HG02870 (cell line): ENCODE results near the gene ASB2.

Experiments
- ATAC-seq: cut with Tn5 transposase; IDR thresholded peaks from one replicate; pipeline ENCODE4 v1.9.1; 2021; ENCODE audit warnings: mild to moderate bottlenecking, moderate library complexity; ENCODE audit not compliant: unreplicated experiment

The ASB2 gene

DNA sequence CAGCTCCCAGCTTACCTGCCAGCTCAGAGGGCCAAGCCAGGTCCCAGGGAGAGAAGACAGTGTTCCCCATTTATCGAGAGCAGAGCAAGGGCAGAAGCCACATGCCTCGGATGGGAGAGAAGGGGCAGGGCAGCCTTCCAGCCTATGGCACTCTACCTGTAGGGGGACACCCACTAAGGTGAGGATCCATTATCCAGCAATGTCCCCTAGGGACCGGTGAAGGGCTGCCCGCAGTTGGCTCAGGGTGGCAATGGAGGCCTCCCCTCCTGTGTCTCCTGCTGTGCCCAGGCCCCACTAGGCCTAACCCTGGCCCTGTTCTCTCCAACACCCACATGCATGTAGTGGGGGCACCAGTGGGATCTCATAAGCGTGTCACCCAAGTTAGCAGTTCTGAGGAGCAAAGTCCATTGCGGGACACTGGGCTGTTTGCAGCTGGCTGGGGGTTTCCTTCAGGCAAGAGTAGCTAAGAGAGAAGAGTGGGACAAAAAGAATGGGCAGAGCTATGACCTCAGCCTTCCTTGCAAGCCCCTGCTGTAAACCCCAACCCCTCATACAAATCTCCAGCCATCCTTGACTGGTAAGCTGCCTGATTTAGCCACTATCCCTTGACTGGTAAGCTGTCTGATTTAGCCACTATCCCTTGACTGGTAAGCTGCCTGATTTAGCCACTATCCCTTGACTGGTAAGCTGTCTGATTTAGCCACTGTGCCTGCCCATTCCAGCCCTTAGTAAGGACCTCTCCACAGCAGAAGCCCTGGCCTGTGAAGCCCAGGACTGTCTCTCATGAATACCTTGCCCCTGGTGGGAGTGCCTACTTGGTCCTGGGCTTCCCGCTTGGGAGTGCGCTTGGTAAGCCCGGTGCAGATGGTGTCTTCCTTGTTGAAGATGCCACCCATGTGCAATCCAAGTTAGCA lies 5.2 kb upstream of the ASB2 start:
- ATAC-seq: no peak

DNA sequence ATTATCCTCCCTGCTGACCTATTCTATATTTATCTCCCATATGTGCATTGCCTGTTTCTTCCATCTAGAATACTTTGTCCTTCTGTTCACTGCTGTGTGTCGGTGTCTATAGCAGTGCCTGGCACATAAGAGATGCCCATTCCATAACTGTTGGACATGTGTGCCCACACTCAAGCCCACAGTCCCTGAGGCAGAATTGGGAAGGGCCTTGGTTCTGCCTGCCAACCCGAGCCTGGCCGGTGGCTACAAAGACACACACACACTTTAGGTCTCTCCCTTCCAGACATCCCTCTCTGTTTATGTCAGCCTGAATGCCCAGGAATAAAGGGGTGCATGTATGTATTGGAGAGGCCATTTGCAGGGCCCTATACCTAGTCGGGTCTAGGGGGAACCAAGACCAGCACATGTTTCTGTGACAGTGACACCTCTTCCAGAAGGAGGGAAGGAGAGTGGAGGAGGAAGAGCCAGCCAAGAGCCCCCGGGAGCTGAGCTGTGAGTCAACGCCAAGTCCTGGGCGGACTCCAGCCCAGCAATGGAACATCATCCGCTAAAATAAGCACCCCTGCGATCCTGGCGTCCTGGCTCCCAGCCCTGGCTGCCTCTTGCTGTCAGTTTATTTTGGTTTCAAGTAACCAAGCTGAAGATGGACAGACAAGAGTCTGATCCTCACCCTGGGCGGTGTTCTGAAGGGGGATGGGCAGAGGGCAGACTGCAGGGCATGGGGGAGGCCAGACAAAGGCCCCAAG lies 4.3 kb upstream of the ASB2 start:
- ATAC-seq: no peak

DNA sequence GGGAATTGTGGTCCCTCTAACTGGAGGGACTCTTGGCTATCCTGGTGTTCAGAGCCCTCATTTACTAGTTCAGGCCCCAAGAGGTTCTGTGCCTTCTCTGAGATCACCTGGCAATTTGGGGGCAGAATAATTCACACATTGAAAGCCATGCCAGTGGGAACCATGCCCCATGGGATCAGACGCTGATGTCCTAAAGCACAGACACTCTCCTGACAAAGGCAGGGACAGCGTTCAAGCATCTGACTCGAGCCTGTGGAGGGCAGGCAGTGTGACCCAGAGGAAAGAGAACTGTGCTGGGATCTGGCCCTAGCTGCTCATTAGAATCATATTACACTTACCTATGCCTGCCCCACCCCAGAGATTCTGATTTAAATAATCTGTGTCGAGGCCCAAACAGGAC lies 2.4 kb upstream of the ASB2 start:
- ATAC-seq: no peak

DNA sequence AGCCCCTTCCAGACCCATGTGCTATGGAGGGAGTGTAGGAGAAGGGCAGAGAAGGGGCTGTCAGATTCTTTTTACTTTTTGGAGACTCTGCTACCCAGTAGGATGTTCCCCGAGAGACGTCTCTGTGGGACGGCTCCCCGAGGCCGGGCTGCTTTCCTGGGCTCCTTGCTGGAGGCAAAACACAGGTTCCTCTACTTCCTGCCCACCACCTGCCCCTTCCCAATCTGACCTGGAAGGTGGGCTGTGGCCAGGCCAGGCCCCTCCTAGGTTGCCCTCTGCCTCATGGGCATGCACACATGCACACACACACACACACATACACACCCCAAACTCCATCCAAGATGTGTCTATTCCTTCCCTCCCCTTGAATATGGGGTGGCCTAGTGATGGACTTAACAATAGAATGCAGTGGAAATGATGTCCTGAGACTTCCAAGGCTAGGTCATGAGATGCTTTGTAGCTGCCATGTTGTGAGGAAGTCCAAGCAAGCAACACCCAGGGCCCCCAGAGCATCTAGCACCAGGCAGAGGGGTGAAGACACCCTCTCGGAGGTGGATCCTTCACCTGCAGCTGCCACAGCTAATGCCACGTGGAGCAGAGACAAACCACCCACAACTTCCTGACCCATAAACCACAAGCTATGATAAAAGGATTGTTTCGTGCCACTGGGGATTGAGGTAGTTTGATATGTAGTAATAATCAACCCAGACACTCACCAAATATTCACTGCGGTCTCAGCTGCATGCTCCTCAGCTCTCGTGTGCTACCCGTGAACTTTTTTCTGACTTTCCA lies 1.6 kb upstream of the ASB2 start:
- ATAC-seq: no peak

DNA sequence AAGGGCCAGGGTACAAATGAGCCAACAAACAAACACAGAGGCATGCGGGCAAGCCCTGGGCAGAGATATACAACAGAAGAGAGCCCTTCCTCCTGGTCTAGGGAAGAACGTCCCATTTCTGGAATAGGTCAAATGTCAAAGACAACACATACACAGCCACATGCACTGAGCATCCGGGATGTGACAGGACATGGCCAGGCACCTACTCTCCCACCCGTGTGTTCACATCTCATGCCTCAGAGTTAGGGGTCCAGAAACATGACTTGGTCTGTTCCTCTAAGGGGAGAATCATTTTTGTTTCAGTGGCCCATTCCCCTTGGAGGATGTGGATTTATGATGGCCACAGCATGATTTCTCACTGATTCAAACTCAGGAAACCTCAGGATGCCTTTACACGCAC lies 801 bp upstream of the ASB2 start:
- ATAC-seq: no peak

DNA sequence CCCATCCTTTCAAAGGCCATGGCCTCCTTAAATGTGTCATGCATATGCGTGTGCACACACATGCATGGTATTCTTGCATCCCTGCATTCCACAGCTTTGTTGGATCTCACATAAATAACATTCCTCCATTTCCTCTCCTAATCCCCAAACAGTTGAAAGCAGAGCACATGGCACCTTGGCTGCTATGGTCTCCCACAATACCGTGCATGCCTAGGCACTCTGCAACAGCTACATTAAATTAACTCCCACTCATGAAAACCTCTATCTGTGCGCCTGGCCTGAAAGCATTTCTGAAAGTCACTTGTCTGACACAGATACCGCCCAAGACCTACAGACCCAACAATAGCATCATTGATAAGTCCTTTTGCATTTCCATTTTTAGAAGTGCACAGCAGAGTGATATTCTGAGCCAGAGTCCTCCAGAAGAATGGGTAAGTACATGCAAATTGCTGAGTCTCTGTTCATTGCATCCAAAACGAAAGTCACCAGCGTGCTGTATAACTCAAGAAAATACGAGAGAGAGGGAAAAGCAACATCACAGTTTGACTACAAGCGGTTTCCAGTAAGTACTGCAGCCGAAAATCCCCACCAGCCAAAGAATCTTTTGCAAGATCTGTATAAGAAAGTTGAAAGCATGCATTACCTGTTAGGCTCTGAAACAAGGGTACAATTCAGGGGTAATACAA lies 436 bp downstream of the ASB2 start:
- peak; percentile 73 for ATAC-seq

DNA sequence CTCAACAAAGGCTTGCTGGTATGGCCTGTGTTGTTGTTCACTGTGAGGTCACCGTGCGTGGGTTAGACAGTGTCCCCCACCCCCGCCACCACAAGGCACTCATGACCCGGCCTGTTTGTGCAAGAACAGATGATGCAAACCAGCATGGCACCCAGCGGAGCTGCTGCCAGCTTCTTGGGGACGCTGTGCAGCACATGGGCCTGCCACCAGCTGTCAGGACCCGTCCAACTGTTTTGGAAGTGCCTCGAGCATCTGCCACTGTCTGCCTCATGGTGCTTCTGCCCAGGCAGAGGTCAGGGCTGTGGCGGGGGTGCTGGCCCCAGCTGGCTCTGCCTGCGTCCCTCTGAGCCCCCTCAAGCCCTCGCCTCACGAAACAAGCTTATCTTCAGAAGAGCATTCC lies 1.5 kb downstream of the ASB2 start:
- no peak for ATAC-seq

DNA sequence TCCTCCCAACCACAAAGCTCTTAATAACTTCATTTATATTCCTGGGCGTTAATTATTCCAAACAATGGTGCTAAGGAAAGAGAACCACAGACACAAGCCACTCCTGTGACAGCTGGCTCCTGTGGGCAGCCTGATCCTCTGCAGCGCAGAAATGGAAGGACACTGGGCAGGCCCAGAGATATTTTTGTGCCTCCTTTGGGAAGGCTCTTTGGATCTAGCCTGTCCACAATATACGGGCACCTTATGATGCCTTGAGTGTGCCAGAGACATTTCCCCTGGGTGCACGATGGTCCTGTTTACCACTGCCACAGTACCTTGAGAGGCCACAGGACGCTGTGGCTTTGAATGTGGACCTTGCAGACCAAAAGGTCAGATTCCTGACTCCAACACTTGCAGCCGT lies 2.1 kb downstream of the ASB2 start:
- ATAC-seq: no peak

DNA sequence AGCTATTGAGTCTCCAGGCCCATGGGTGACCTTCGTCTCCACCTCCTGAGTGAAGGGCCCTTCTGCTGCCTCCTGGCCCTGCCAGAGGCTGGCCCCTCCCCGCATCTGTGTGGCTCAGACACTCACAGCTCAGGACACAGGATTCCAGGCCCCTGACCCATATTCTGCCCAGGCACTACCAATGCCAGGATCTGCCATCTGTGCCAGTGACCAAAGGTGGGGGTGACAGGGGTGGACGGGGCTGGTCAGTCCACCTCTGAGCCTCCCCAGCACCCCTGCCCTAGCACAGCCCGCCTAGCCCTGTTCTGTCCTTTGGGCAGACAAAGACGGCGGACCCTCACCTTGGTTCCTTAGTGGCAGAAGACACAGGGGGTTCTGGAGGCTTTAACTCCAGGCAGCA lies 2.8 kb downstream of the ASB2 start:
- ATAC-seq: no peak

DNA sequence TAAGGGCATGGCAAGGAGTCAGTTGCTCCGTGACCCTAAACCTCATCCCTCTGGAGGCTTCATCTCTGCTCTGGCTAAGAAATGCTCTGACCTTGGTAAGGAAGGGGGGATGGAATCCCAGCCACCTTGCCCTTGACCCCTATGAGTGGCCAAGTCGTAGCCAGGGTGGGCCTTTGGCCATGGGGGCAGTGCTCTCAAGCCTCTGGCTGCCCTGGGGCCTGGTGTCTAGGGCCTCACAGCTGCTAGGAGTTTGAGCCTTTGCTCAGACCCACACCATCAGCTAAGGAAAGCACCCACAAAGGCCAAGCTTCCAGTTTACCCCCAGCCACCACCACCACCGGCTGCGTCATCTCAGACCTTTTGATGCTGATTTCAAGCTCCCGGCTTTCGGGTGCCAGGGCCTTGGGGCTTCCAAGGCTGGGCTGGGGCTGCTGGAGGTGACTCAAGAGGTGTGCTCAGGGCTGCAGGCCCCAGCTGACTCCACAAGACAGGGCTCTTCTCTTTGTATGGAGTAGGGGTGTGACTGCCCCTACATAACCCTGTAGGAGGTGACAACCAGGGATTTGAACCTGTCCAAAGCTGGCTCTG lies 3.7 kb downstream of the ASB2 start:
- no peak for ATAC-seq

DNA sequence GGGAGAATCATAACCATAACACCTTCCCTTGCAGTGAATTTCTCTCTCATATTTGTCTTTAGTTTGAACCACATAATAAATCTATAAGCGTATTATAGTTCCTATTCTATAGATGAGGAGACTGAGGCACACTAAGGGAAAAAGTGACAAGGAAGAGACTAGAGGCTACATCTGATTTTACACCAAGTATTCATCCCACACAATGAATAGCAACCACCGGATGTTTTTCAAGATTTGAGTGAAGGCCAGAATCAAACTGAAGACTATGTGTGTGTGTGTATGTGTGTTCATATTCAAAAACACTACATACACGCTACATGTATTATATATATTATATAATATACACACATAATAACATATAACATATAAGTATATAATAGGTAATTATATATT lies 4.7 kb downstream of the ASB2 start:
- ATAC-seq: no peak

DNA sequence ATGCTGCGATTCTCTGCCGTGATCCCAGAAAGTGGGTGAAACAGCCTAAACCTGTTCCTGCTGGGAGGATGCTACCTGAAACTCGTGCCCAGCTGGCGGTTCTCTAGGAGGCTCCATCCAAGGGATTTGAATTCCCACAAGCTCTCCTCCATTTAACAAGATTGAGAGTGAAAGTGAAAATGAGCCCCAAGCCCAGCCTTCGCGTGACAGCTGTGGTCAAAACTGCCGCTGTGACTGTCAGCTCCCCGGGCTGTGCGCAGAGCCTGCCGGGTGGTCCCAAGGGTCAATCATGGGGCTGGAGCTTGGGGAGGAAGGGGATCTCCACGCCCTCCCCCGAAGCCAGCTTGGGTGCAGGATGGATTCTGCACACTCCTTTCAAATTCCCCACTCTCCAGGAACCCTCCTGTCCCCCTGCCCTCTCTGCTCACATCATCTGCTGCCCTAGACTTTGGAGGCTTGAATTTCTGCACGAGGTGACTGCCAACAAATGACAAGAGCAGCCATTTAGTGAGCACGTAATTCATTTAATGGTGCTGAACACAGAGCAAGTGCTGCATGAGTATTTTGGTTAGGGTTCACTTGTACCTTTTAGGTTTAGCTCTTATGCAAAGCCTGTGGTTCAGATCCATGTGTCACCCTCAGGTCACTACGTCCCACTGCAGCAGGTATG lies 5.3 kb downstream of the ASB2 start:
- peak; percentile 35 for ATAC-seq

DNA sequence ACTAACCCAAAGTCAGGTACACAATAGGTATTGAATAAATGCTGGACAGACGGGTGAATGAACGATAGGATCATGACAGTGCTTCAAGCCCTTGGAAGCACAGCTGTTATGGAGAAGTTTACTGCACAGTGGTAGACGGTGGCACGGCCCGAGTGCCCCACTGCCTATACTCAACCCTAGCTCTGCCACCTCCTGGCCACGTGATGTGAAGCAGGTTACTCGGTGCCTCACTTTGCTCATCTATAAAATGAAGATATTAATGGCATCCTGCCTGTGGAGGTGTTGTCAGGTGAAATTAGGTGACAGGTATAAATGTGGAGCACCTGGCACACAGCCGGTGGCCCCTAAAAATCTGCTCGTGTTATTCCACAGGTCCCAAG lies 5.8 kb downstream of the ASB2 start:
- ATAC-seq: no peak

DNA sequence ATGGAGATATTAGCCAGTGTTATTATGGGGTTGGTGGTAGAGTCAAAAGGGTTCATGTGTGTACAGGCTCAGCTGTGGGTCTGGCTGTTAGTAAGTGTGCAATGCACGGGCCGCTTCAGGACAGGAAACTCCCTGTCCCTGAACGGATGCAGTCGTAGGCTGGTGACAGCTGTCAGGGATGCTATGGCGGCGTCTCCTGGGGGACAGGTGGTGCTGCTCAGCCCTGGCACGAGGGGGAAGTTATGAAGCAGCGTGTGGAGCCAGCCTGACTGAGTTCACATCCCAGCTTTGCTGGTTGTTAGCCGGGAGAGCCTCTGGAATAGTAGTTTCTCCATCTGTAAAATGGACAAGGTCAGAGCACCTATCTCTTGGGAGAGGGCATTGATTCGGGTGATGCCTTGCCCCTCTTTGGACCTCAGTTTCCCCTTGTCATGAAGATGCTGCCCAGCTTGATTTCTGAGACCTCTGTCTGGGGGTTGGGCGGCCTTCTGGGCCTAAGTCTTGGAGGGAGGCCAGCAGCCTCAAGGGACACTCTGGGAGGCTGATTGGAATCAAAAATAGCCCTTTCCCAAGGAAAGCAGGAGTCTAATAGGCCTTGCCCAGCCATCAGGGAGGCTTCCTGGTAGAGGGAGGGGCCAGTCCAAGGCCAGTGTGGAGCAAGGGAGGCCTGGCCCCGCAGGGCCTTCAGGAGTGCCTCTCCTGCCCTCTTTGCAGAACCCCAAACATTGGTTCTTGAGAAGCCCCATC lies 7.1 kb downstream of the ASB2 start:
- no peak for ATAC-seq

DNA sequence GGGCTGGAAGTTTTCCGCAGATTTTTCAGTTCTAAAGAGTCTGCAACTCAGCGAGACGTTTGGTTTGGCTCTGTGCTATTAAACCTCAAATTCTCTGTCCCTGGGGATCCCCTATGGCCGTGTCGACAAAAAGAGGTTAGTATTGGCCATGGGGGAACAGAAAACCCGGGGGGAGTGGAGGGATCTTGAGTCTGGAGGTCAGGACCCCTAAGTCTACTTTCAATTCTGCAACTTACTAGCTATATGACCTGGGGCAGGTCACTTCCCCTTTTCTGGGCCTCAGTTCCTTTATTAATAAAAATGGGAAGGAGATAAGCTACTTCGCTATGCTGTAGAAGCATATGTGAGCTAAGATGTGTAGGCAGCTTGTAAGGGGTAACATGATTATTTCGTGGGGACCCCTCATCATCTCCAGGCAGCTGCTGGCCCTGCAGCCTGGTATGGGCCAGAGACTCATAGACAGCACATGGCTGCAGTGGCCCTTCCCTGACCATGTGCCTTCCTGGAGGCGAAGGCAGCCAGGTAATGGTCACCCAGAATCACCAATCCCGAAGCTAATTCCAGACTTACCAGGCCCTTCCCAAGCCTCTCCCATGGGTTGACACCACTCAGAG lies 8.6 kb downstream of the ASB2 start:
- peak; percentile 41 for ATAC-seq

DNA sequence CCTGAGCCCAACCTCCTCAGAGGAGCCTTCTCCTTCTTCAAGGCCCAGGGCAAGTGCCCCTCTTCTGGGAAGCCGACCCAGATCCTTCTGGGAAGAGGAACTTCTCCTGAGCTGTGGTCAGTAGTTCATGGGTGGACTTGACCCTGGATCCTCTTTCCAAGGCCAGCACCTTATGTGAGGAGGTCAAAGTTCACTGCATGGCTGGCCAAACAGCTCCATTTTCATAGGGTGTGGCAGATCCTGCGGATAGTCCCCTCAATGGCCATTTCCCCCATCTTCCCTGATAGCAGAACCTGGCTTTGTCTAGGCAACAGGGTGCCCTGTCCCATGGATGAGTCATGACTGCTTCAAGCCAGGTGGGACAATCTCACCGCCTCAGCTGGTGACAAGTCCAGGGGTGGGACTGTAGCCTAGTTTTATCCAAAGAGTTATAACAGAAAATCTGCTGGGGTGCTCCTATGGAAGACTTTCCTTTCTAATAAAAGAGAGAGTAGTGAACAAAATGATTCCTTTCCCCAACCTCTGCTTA lies 10.4 kb downstream of the ASB2 start:
- ATAC-seq: no peak

DNA sequence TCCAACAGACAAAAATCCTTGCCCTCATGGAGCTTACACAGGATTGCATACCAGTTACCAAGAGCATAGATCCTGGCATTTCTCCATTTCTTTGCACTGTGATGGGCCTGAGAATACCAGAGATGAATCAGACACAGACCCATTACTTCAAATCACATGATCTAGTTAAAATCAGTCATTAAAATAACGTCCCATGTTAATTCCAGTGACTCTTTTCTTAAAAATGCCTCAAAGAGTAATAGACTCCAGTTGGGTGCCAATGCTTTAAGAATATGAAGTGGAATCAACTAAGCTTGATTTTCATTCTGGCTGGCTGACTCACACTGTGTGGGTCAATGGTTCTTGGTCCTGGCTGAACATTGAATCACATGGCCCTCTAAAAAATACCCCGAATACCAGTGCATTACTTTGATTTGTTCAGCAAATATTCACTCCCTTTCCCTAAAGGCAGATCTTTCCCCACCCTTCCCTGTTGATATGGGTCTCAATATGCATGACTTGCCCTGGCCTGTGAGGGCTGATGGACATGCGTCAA lies 11.0 kb downstream of the ASB2 start:
- no peak for ATAC-seq

DNA sequence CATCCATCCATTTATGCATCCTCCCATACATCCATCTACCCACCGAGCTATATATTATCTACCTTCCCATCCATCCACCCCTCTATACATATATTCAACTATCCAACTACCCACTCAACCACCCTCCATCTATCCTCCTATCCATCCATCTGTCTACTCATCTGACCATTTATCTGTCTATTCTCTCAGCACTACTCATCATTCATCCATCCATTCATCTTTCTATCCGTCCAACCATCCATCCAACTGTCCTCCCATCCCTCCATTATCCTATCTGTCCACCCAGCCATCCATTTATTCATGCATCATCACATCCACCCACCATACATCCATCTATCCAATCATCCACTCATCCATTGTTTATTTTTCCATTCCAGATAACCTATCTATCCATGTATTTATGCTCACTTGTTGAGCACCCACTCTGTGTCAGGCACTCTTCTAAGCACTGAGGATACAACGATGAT lies 11.5 kb downstream of the ASB2 start:
- ATAC-seq: no peak
